Activated CD4-positive, alpha-beta T cell treated with anti-CD3 and anti-CD28 coated beads, Interleukin-2, amount 50 U/mL, for 24 hours (primary cell): Measurements from ENCODE around the gene RUNX2.

Source experiments
- DNase-seq, 2 donors: peaks; one replicate each; pipeline ENCODE4 v3.0.0-alpha.2; 2020; ENCODE audit warnings: low read depth in 1 of 2, low spot score in 1 of 2

RUNX2 gene

DNA sequence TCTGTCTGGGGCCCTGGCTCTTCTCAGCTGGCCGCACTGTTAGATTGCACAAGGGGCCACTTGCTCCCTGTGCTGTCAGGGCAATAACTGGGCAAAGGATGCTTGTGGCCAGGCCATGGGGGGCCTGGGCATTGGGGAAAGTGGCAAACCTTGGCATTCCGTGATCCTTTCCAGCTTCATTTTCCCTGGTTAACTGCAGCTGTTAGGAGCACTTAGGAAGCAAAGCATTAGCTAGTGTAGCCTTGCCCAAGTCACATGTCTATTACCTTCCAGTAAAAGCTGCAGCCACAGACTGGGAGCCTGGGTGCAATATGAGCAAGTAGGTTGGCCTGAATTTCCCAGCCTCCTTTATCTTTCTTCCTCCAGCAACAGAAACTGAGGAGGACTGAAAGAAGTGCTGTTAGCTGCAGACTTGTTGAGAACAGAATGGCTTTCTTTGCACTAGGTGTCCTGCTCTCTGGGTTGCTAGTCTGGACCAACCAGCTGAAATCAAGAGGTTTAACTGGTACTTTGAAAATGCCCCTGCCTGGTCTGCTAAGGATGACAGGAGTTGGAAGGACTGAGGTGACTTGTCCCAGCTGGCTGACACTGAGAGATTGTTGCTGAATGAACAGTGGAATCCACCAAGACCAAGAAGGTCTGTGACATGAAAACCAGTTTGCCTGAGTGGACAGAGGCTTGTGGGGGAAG is 361.9 kb downstream of the RUNX2 start:
- DNase-seq = no peak

DNA sequence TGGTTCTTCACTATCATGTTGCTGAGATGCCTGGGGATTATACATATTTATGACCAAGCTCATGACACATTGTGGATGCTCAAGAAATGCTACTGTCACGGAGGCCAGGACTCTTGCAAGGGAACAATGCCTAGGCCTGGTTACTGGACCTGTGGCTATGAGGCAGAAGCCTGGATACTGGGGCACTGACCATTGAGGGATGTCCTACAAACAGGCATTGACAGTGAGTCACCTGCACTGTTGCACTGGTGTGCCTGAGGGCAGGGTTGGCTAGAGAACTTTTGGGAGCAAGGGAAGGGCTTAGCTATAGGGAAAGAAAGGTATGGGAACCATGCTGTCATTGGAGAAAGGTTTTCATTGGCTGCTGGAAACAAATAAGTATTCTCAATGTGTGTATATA is 362.7 kb downstream of the RUNX2 start:
- DNase-seq = no peak

DNA sequence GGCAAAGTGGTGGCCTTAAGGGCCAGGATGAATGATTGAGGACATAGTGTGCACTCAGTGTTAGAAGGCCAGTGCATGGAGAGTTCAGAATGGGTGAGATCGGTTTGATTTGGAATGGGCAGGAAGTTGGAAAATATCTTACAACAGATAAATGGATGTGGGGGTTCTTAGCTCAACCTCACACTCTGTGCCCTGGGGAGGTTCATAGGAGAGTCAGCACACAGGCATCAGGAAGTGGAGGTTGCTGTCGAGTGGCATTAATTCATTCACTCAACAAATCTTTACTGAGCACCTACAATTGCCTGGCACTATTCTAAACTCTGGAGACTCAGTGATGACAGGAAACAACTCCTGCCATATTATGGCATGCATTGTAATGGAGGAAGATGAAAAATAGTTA is 363.3 kb downstream of the RUNX2 start:
- DNase-seq = no peak

DNA sequence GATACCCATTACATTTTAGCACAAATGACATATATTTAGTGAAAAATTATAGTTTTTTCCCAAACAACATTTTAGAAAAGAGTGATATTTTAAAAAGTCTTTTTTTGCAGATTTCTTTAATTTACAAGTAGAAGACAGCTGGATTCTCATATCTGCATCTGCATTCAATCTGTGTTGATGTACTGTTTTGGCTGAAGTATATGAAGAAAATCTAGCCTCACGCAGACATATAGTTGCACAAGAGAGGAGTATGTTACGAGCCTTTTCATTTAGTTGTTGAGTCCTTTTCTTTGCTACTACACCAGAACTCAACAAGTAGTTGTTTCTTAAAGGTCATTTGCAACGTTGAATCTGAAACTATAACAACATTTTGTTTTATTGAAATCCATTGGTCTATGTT is 363.9 kb downstream of the RUNX2 start:
- DNase-seq = no peak

DNA sequence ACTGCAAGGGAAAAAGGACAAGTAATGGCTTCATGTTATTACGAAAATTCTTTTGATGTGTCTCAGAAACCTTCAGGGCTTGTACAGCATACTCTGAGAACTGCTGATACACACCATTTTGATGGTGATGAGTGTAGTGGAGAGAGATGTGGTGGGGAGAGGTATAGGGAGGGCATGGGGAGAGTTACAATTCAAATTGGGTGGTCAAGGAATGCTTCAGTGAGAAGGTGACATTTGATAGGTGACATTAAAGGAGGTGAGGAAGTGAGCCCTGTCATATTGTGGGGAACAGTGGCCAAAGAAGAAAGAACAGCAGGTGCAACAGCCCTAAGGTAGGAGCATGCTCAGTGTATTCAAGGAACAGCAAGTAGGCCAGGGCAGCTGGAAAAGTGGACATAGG is 368.6 kb downstream of the RUNX2 start:
- DNase-seq = no peak

DNA sequence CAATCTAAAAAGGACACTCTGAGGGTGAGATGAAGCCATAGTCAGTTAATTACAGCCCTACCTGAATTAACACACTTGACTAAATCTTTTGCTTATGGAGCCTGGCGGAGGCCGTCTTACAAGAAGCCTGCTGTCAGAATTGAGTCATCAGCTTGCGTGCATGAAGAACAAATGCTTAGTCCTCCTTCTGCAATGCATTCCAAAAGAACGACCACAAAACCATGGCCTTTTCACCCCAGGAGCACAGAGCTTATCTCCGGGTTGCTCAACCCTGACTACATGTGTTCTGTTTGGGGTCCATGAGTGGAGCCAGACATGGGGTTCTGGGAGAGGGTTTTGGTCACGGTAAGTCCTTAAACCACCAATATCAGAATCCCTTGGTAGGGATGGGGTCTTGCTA is 369.5 kb downstream of the RUNX2 start:
- DNase-seq = no peak

DNA sequence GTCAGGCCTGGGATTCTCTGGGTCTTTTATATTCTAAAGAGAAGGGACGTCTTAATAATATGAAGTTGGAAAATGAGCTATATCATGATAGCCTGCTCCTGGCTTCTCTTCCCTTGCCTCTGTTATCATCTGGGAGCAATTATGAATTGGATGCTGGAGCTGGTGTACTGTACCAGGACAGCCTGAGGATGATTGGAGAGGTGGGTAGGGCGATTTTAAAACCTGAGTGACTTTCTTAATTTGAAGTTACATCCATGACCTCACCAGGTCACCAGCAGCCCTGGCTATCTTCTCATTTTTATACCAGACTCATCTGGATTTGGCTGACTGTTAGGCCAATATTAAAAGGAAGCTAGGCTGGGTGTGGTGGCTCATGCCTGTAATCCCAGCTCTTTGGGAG is 369.9 kb downstream of the RUNX2 start:
- no peak for DNase-seq

DNA sequence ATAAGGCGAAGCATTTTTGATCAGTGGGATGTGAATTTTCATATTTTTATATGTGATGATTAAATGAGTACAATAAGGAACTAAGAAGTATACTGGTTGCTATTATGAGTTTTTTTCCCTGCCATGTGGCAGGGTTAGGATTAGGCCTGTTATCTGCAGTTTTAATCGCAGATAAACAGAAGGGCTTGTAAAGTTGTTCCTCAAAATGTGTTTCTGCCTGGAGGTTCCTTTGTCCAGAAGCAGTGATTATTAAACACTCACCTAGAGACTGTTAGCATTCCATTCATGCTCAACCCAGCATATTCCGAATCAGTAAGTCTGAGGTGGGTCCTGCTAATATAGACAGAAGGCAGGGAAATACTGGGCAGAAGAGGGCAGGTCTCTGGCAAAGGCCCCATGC is 371.5 kb downstream of the RUNX2 start:
- DNase-seq = no peak

DNA sequence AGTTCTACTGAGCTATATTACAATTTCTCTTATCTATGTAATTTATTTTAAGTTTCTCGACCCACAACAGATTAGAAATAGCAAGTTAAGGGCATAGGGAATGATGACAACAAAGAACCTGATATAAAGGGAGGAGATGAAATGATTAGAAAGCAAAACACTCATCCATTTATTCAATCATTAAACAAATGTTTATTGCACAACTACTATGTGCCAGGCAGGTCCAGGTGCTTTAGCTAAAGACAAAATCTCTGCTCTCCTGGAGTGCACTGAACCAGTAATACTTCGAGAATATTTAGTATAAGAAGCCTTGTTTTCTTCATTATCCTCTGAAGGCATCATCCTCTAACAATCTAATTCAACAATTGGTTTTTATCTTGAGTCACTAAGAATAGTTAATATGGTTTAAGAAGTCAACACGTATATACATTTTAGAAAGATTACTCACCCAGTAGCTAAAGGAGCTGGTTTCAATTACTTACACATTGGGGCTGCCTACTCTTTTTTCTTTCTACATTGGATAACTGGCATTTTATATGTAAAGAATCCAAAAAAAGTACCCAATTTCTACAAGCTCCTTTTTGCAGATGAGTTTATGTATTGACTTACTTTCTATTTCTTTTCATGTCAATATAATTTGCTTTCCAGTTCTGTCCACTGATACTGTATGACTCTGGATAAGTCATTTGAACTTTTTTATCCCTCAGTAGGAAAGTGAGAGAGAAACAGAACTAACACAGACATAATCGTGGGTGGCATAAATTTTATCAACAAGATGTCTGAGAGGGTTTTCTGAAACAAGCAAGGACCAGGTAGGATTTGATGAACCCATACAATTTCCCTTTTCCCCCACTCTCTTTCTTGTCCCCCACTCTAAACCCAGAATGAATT is 375.0 kb downstream of the RUNX2 start:
- DNase-seq = no peak

DNA sequence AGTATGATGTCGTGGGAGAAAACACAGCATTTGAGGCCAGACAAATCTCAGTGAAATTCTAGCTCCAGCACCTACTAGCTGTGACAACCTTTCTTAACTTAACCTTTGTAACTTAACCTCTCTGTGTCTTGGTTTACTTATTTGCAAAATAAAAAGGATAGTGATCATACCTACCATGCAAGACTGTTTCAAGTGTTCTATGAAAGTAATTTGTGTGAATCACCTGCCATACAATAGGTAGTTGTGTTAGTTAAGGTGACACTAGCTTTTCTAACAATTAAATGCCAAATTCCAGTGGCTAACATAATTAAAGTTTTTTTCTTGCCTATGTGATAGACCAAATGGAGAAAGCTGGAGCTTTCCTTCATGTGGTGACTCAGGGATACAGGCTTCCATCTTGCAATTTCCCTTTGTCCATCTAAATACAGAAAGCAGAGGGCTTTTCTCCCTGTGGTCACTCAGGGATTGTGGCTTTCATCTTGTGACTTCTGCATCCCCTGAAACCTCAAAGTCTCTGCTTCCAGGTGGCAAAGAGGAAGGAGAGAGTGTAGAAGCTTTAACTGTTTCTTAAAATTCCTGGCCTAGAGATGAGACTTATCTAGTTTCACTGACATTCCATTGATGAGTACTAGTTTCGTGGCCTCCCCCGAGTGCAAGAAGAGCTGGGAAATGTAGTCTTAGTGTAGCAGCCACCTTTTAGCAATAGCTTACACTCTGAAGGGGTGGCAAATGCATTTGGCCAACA is 376.1 kb downstream of the RUNX2 start:
- no peak for DNase-seq

DNA sequence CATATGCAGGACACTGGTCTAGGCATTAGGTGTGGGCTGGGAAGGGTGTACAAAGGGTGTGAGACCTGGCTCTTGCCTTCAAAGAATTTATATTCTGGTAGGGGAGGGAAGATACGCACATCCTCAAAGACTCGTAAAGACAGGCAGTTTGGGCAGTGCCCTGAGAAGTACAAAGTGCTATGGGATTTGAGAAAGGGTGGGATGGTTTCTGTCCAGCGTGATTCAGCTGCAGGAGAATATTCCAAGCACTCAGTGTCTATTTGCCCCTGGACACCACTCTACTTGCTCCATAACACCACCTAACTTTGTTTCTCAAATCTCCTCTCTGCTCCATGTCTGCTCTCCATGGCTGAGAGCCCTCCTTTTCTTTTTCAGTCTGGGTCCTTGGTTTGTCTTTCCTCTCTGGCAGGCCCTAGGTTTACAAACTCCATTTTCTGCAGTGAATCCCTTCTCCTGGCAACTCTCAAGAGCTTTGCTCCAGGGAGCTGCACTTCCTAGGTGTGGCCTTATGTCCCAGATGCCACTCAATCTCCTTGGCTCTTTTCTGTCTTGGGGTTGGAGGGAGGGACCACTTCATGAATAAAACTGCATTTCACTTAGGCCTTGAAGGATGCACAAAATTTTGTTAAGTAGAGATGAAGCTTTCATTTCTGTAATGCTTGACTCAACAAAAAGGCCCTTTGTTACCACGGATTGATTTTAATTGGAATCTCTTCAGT is 377.2 kb downstream of the RUNX2 start:
- no peak for DNase-seq

DNA sequence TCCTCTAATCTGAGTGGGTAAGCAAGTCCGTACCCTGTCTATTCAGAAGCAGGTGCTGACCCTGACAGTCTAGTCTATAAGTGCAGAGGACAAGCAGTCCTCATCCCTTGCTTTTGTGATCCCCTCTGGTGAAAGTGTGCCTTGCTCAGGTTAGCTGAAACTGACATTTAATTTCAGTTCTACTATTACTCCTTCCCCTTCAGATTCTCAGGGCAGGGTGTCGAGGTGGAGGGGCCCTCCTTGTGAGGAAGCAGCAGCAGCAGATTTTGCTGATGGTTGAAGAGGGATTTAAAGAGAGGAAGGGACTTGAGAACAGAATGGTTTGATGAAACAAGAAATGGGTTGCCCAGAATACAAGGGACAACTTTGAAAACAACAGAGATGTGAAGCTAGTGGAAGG is 378.2 kb downstream of the RUNX2 start:
- no peak for DNase-seq

DNA sequence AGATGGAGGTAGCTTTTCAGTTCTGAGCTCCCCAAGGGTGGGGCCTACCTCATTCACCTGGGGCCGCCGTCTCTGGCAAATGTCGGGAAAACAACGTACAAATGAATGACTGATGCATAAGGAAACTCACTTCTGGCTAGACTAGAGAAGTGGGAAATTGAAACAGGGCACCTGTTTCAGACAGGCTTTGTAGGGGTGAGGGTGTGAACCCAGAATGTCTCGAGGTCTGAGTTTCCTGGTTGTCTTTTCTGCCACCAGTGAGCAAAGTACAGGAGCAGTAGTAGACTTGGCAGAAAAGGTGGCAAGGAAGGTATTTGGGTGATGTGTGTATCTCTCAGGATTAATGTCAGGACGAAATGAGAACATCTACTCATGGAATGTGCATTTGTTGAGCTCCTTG is 379.0 kb downstream of the RUNX2 start:
- no peak for DNase-seq

DNA sequence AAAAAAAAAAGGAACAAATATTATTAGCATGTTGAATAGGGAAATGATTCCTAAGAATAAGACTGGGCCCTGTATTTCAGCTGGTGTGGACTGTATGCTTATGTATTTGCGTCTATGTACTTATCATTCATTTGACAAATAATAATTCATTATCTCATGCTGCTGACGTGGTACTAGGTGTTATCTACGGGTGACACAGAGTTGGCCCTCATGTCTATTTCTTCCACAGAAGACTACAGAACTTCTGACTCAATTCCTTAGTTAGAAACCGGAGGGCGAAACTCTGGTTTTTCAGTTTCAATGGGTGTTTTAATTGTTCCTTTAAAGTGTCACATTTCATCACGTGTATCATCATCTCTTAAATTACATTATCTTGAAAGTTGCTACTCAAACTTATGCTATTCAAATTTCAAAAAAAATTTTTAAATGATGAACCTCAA is 381.7 kb downstream of the RUNX2 start:
- DNase-seq = peak in 1 of 2 donors; percentile 68

DNA sequence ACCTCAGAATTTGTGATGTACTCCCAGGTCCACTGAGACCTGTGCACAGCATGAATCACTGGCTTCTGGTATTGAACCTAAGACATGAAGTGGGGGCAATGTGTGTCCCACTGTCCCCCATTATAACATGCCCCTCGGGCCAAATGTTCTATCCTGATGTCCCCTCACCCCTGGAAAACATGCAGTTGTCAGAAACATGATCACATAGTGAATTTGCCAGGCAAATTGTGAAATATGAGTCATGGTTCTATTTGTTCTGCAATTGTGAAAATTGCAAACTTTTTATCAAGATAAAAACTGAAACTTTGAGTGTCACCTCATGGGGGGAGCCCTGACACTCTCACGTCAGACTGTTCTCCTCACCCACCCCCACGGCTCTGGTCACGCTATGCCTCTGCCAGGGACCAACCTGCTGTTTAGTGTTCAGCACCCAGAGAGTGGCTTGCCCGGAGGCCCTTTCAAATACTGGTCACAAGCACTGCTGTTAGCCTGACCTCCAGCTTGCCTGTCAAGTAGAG is 382.2 kb downstream of the RUNX2 start:
- DNase-seq = peak; percentile 75 to 89

DNA sequence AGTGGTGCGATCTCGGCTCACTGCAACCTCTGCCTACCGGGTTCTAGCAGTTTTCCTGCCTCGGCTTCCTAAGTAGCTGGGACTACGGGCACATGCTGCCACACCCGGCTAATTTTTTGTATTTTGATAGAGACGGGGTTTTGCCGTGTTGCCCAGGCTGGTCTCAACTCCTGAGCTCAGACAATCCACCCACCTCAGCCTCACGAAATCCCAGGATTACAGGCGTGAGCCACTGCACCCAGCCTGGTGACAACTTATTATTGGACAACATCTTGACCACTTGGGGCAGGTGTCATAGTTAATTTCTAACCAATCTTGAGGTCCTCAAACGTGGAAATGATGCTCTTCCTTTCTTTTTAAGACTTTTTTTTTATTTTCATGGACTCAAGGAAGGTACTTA is 383.9 kb downstream of the RUNX2 start:
- no peak for DNase-seq

DNA sequence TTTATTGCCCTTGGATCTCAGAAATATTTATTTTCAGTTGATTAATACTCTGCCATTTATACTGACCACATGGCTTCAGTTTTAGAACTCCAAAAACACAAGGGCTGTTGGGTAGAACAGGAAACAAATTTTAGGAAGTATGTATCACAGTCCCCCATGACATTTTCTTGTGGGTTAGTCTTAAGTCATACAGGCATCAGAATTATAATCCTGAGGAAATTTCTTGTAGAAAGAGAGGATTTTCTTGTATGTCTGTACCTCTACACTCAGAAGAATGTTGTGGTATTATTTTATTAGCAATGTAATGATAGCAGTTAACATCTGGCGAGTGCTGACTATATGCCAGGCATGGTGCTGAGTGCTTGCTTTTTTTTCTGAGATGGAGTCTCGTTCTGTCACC is 384.7 kb downstream of the RUNX2 start:
- no peak for DNase-seq
